T-helper 1 cell treated with Interleukin-12 subunit alpha and Interleukin-12 subunit beta and Interleukin-4 antibody, amounts not matched to agents 30 μg/mL and 1 μg/mL, for 36 hours (primary cell): Measurements from ENCODE around the gene CNMD.
"Not testable (repeated sequence)": the region's sequence is repeated elsewhere in the genome, so short reads cannot be mapped to it uniquely, and the experiment has no call there.

ENCODE experiments used
- H3K27ac Mint-ChIP-seq: one replicate; pipeline ENCODE4 v1.8.0; 2021; ENCODE audit warnings: mild to moderate bottlenecking, mixed read lengths
- H3K27me3 Mint-ChIP-seq: one replicate; pipeline ENCODE4 v1.8.0; 2021; ENCODE audit warnings: low read depth, mixed read lengths
- H3K36me3 Mint-ChIP-seq: one replicate; pipeline ENCODE4 v1.8.0; 2021; ENCODE audit warnings: low read depth, mixed read lengths
- H3K4me1 Mint-ChIP-seq: one replicate; pipeline ENCODE4 v1.8.0; 2021; ENCODE audit warnings: low read depth, mixed read lengths
- H3K4me3 Mint-ChIP-seq: one replicate; pipeline ENCODE4 v1.8.0; 2021; ENCODE audit warnings: mild to moderate bottlenecking, moderate library complexity, mixed read lengths
- H3K9me3 Mint-ChIP-seq: one replicate; pipeline ENCODE4 v1.8.0; 2021; ENCODE audit warnings: mixed read lengths

CNMD gene

GRCh38 chr13:52685806-52686205 lies 53.8 kb downstream of the CNMD start:
- not testable (repeated sequence) for H3K27ac Mint-ChIP-seq, H3K9me3 Mint-ChIP-seq, H3K4me1 Mint-ChIP-seq, H3K4me3 Mint-ChIP-seq, H3K27me3 Mint-ChIP-seq
- peaks cover 30% of the 10 kb centered on the region for H3K36me3 Mint-ChIP-seq

GRCh38 chr13:52677823-52678222 lies 61.8 kb downstream of the CNMD start:
- H3K9me3 Mint-ChIP-seq: no peaks in the 10 kb centered on the region
- H3K4me3 Mint-ChIP-seq: no peak overlapping the region
- H3K36me3 Mint-ChIP-seq: peaks cover 26% of the 10 kb centered on the region

GRCh38 chr13:52673465-52673864 lies 66.2 kb downstream of the CNMD start:
- H3K4me3 Mint-ChIP-seq: no peak overlapping the region
- no peaks in the 10 kb centered on the region for H3K27me3 Mint-ChIP-seq
- H3K27ac Mint-ChIP-seq: no peak overlapping the region
- H3K9me3 Mint-ChIP-seq: no peaks in the 10 kb centered on the region
- peaks cover 17% of the 10 kb centered on the region for H3K36me3 Mint-ChIP-seq
- H3K4me1 Mint-ChIP-seq: peaks cover 5% of the 10 kb centered on the region

More at GRCh38 chr13:52677823-52678222, 61.8 kb downstream of the CNMD start:
- Mint-ChIP-seq H3K4me1 (peaks cover 5% of the 10 kb centered on the region), H3K27me3 (no peaks in the 10 kb centered on the region), H3K27ac (no peak overlapping the region)

- Mint-ChIP-seq H3K4me1 (peaks cover 2% of the 10 kb centered on the region), H3K27me3 (no peaks in the 10 kb centered on the region), H3K4me3 (no peak overlapping the region), H3K27ac (no peak overlapping the region), H3K9me3 (no peaks in the 10 kb centered on the region), H3K36me3 (peaks cover 22% of the 10 kb centered on the region)
Observed at GRCh38 chr13:52670726-52671125, 68.9 kb downstream of the CNMD start.

- H3K4me3 Mint-ChIP-seq: no peak overlapping the region
- no peaks in the 10 kb centered on the region for H3K27me3 Mint-ChIP-seq
- H3K9me3 Mint-ChIP-seq: no peaks in the 10 kb centered on the region
- no peaks in the 10 kb centered on the region for H3K4me1 Mint-ChIP-seq
- H3K27ac Mint-ChIP-seq: no peak overlapping the region
- peaks cover 21% of the 10 kb centered on the region for H3K36me3 Mint-ChIP-seq
Observed at GRCh38 chr13:52669677-52670076, 69.9 kb downstream of the CNMD start.

- Mint-ChIP-seq H3K4me3 (no peak overlapping the region), H3K4me1 (no peaks in the 10 kb centered on the region), H3K36me3 (peaks cover 27% of the 10 kb centered on the region), H3K27ac (no peak overlapping the region), H3K9me3 (no peaks in the 10 kb centered on the region), H3K27me3 (no peaks in the 10 kb centered on the region)
Observed at GRCh38 chr13:52665325-52665724, 74.3 kb downstream of the CNMD start.

- H3K4me3 Mint-ChIP-seq: no peak overlapping the region
- H3K9me3 Mint-ChIP-seq: no peaks in the 10 kb centered on the region
- no peak overlapping the region for H3K27ac Mint-ChIP-seq
- H3K36me3 Mint-ChIP-seq: peaks cover 32% of the 10 kb centered on the region
- no peaks in the 10 kb centered on the region for H3K27me3 Mint-ChIP-seq
- no peaks in the 10 kb centered on the region for H3K4me1 Mint-ChIP-seq
Observed at GRCh38 chr13:52664272-52664671, 75.3 kb downstream of the CNMD start.

GRCh38 chr13:52659340-52659739 lies 80.3 kb downstream of the CNMD start:
- Mint-ChIP-seq H3K4me1 (peaks cover 3% of the 10 kb centered on the region), H3K27me3 (no peaks in the 10 kb centered on the region), H3K27ac (no peak overlapping the region), H3K9me3 (no peaks in the 10 kb centered on the region), H3K4me3 (no peak overlapping the region), H3K36me3 (peaks cover 14% of the 10 kb centered on the region)
